GM12891 (cell line): ENCODE results near the gene GJA8.
A peak's percentile ranks its signal among the peaks of the same experiment; 100 is the strongest.
"Not testable (repeated sequence)": the region's sequence is repeated elsewhere in the genome, so short reads cannot be mapped to it uniquely, and the experiment has no call there.

Source experiments
- DNase-seq: peaks from one replicate; pipeline ENCODE4 v3.0.0; 2011; ENCODE audit warnings: low spot score; ENCODE audit not compliant: insufficient read length
- FAIRE-seq: peaks from 2 replicates; lab custom pipeline; 2011; peaks lifted over from hg19 to GRCh38; lab: Jason Lieb, UNC
- PAX5 ChIP-seq: IDR thresholded peaks from 2 replicates; pipeline ENCODE4 v1.6.1; 2011; ENCODE audit warnings: low read length, moderate library complexity, mild to moderate bottlenecking; ENCODE audit not compliant: insufficient read depth, severe bottlenecking
- POLR2A ChIP-seq: IDR thresholded peaks from 2 replicates; pipeline ENCODE4 v1.6.1; 2011; ENCODE audit warnings: low read depth, low read length, control low read depth
- POLR2AphosphoS5 ChIP-seq: IDR thresholded peaks from 2 replicates; pipeline ENCODE4 v1.6.1; 2011; ENCODE audit warnings: low read depth, low read length, control low read depth
- POU2F2 ChIP-seq: IDR thresholded peaks from 2 replicates; pipeline ENCODE4 v1.6.1; 2011; ENCODE audit warnings: low read depth, mild to moderate bottlenecking, control low read depth, low read length, moderate library complexity
- SPI1 ChIP-seq: IDR thresholded peaks from 2 replicates; pipeline ENCODE4 v1.6.1; 2011; ENCODE audit warnings: low read depth, low read length, control low read depth
- TAF1 ChIP-seq: IDR thresholded peaks from 2 replicates; pipeline ENCODE4 v1.6.1; 2011; ENCODE audit warnings: low read depth, low read length, control low read depth

GJA8 gene

GRCh38 chr1:147892731-147893214 is 9.8 kb upstream of the GJA8 start:
- FAIRE-seq: peak; percentile 82
- TF ChIP-seq TAF1 (no peak), POLR2AphosphoS5 (no peak), POU2F2 (no peak), PAX5 (no peak), POLR2A (no peak), SPI1 (no peak)
- no peak for DNase-seq

GRCh38 chr1:147895123-147895522 is 7.5 kb upstream of the GJA8 start:
- no peak for FAIRE-seq
- no peak for DNase-seq
- TF ChIP-seq POU2F2 (no peak), SPI1 (no peak), TAF1 (no peak), POLR2AphosphoS5 (no peak), PAX5 (no peak), POLR2A (no peak)

GRCh38 chr1:147897029-147897752 is 5.4 kb upstream of the GJA8 start:
- TF ChIP-seq POLR2A (no peak), POU2F2 (no peak), TAF1 (no peak), PAX5 (no peak), SPI1 (no peak), POLR2AphosphoS5 (no peak)
- FAIRE-seq: no peak
- no peak for DNase-seq

- FAIRE-seq: no peak
These were observed 4.8 kb upstream of the GJA8 start for GRCh38 chr1:147897789-147898188.

GRCh38 chr1:147904726-147905125 is 2.1 kb downstream of the GJA8 start:
- FAIRE-seq: no peak
- no peak for DNase-seq

More at GRCh38 chr1:147897789-147898188, 4.8 kb upstream of the GJA8 start:
- TF ChIP-seq PAX5 (no peak), TAF1 (no peak), POU2F2 (no peak), POLR2A (no peak), SPI1 (no peak), POLR2AphosphoS5 (no peak)
- no peak for DNase-seq

GRCh38 chr1:147907786-147908509 is 5.4 kb downstream of the GJA8 start:
- FAIRE-seq: no peak
- TF ChIP-seq POLR2AphosphoS5 (no peak), POLR2A (no peak), SPI1 (no peak)
- DNase-seq: no peak

More at GRCh38 chr1:147904726-147905125, 2.1 kb downstream of the GJA8 start:
- no peak for TF ChIP-seq TAF1
- TF ChIP-seq POLR2AphosphoS5: no peak
- no peak for TF ChIP-seq POU2F2
- no peak for TF ChIP-seq POLR2A
- no peak for TF ChIP-seq SPI1
- no peak for TF ChIP-seq PAX5

- FAIRE-seq (no peak), DNase-seq (no peak)
- no peak for TF ChIP-seq PAX5
- no peak for TF ChIP-seq SPI1
- TF ChIP-seq POLR2A: no peak
- TF ChIP-seq TAF1: no peak
- no peak for TF ChIP-seq POU2F2
- TF ChIP-seq POLR2AphosphoS5: no peak
These were observed 10.0 kb downstream of the GJA8 start for GRCh38 chr1:147912553-147912952.

GRCh38 chr1:147913362-147913942 is 10.9 kb downstream of the GJA8 start:
- DNase-seq (no peak), FAIRE-seq (no peak)
- TF ChIP-seq PAX5 (no peak), POLR2A (no peak), TAF1 (no peak), SPI1 (no peak), POU2F2 (no peak), POLR2AphosphoS5 (no peak)

GRCh38 chr1:147919896-147920295 is 17.3 kb downstream of the GJA8 start:
- TF ChIP-seq TAF1 (no peak), PAX5 (no peak), POLR2AphosphoS5 (no peak), SPI1 (no peak), POU2F2 (no peak), POLR2A (no peak)
- DNase-seq: no peak
- FAIRE-seq: no peak

GRCh38 chr1:147924813-147925212 is 22.2 kb downstream of the GJA8 start:
- DNase-seq: no peak
- FAIRE-seq: no peak
- TF ChIP-seq POLR2AphosphoS5 (no peak), SPI1 (no peak)

- not testable (repeated sequence) for DNase-seq
- FAIRE-seq: peak; percentile 43
These were observed 24.6 kb downstream of the GJA8 start for GRCh38 chr1:147927215-147927614.

GRCh38 chr1:147927689-147928088 is 25.1 kb downstream of the GJA8 start:
- not testable (repeated sequence) for FAIRE-seq

More at GRCh38 chr1:147927689-147928088, 25.1 kb downstream of the GJA8 start:
- not testable (repeated sequence) for DNase-seq
